HL-60 (cell line): ENCODE data around the gene GSTT4.
"Not testable (repeated sequence)": the region's sequence is repeated elsewhere in the genome, so short reads cannot be mapped to it uniquely, and the experiment has no call there.

Experiments
- DNase-seq, 2 experiments: peaks; one replicate each; pipeline ENCODE4 v3.0.0-alpha.2; 2010 to 2020; ENCODE audit warnings: low read depth in 1 of 2, low spot score in 1 of 2
- H3K27ac ChIP-seq: fragments of 250-450 bp; sonication (Bioruptor Pico); replicated peaks from 2 replicates; pipeline ENCODE4 v1.5.1; 2020; ENCODE audit warnings: mild to moderate bottlenecking, moderate library complexity
- H3K27me3 ChIP-seq: fragments of 250-450 bp; sonication (Bioruptor Pico); 2 replicates; pipeline ENCODE4 v1.5.1; 2021; ENCODE audit warnings: mild to moderate bottlenecking, moderate library complexity; ENCODE audit not compliant: insufficient read depth, poor library complexity, severe bottlenecking
- H3K4me3 ChIP-seq: replicated peaks from 2 replicates; pipeline ENCODE4 v1.5.1; 2011; ENCODE audit warnings: mild to moderate bottlenecking, control low read depth, low read length; ENCODE audit not compliant: insufficient read depth
- TF ChIP-seq, protein P1 (sequence below): IDR thresholded peaks from one replicate; pipeline ENCODE4 v1.5.1; 2011; ENCODE audit warnings: low read length, control low read depth, inconsistent platforms; ENCODE audit not compliant: insufficient read depth

Gene GSTT4

DNA sequence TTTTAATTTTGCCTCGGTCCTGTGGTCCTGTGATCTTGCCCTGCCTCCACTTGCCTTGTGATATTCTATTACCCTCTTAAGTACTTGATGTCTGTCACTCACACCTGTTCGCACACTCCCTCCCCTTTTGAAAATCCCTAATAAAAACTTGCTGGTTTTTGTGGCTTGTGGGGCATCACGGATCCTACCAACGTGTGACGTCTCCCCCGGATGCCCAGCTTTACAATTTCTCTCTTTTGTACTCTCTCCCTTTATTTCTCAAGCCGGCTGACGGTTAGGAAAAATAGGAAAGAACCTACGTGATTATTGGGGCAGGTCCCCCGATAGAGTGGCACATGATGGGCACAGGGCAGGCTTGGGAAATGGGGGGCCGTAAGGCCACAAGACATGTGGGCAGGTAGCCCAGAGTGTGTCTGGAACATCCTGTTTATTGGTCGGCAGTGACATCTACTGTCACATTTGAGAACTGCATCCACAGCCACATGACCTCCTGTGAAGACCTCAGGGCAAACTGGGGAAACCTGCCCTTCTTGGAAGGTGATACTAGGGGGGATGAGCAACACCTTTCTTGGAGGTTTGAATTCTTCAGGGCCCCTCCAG, 48.9 kb downstream of the GSTT4 start:
- peak; percentile 35 to 65 for DNase-seq
- H3K27me3 ChIP-seq, H3K4me3 ChIP-seq, H3K27ac ChIP-seq: not testable (repeated sequence)
- TF ChIP-seq, protein P1, sequence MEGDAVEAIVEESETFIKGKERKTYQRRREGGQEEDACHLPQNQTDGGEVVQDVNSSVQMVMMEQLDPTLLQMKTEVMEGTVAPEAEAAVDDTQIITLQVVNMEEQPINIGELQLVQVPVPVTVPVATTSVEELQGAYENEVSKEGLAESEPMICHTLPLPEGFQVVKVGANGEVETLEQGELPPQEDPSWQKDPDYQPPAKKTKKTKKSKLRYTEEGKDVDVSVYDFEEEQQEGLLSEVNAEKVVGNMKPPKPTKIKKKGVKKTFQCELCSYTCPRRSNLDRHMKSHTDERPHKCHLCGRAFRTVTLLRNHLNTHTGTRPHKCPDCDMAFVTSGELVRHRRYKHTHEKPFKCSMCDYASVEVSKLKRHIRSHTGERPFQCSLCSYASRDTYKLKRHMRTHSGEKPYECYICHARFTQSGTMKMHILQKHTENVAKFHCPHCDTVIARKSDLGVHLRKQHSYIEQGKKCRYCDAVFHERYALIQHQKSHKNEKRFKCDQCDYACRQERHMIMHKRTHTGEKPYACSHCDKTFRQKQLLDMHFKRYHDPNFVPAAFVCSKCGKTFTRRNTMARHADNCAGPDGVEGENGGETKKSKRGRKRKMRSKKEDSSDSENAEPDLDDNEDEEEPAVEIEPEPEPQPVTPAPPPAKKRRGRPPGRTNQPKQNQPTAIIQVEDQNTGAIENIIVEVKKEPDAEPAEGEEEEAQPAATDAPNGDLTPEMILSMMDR, result peak; percentile 79

DNA sequence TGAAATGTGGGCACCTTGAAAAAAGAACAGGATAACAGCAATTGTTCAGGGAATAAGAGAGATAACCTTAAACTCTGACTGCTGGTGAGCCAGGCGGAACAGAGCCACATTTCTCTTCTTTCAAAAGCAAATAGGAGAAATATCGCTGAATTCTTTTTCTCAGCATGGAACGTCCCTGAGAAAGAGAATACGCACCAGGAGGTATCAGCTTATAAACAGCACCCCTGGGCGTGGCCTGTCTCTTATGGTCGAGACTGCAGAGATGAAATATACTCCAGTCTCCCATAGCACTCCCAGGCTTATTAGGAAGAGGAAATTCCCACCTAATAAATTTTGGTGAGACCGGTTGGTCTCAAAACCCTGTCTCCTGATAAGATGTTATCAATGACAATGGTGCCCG, 49.4 kb downstream of the GSTT4 start:
- not testable (repeated sequence) for H3K27ac ChIP-seq, DNase-seq, H3K4me3 ChIP-seq, H3K27me3 ChIP-seq

DNA sequence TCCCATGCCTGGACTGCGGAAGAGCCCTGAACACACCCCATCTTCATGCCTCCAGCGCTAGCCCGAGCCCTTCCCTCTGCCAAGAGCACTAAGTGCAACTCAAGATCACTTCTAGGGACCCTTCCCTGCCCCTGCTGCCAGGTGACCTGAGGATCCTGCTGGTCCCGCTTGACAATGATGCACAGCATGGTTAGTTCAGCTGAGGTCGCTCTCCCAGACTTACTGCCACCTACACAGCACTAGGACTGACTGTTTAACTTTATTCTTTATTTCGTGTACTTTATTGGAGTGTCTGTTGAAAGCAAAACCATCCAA, 50.3 kb downstream of the GSTT4 start:
- not testable (repeated sequence) for H3K27me3 ChIP-seq, H3K4me3 ChIP-seq, DNase-seq, H3K27ac ChIP-seq

DNA sequence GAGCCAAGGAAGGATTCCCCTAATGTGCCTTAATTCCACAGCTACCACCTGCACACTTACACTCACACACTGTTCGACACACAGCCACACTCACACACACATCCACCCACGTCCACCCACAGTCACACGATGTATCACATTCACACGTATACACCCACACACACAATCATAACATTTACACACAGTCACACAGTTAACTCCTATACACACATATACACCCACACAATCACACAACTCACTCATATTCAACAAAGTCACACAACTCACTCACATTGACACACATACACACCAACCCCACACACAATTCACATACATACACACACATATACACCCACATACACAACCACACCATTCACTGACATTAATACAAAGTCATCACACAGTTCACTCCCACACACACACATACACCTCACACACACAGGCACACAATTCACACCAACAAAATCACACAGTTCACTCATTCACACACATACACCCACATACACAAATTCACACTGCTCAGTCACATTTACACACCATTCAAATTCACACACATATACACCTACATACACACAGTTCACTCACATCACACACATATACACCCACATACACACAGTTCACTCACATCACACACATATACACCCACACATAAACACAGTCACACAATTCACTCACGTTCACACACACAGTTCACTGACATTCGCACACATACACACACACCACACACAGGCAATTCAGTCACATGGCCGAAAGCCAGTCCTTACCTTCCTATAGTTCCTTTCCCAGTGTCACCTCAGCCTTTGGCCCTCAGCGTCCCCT, 50.9 kb downstream of the GSTT4 start:
- H3K4me3 ChIP-seq, H3K27ac ChIP-seq, DNase-seq, H3K27me3 ChIP-seq: not testable (repeated sequence)

DNA sequence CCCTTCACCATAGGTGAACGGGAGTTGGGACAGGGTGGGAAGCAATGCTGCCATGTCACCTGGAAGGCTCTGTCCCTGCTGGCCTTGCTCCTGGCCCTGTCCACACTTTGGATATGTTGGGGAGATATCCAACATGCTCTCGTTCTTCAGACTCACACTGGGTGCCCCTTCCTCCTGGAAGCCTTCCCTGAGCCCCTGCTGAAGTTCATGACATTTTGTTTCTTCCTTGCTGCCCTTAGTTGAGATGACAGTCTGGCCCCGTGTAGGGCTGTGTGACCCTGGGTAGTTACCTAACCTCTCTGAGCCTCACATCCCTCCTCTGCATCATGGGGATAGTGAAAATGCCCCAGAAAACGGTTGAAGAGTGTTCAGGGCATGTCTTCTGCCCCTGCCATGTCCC, 51.8 kb downstream of the GSTT4 start:
- not testable (repeated sequence) for H3K4me3 ChIP-seq, H3K27ac ChIP-seq, H3K27me3 ChIP-seq, DNase-seq

DNA sequence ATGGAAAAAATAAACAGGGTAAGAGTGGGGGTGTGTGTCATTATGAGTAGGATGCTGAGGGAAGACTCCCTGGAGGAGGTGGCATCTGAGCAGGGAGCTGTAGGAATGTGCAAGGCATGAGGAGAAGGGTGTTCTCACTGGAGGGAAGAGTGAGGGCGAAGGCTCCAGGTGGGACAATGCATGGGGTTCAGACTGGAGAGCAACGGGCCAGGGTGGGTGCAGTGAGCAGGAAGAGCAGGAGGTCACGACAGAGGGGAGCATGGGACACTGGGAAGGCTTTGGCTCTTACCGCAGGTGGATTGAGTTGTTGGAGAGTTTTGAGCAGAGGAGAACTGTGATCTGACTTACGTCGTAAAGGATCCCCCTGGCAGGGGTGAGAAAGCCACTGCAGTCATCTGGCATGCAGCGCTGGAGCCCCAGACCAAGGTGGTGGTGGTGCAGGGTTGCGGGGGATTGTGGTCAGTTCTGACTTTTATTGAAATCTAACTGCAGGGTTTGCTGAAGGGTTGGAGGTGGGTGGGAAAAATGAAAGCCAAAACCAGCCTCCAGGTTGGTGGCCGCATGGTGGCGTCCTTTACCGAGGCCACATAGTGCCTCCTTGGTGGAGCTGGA, 52.4 kb downstream of the GSTT4 start:
- not testable (repeated sequence) for H3K27me3 ChIP-seq, H3K4me3 ChIP-seq, DNase-seq, H3K27ac ChIP-seq

DNA sequence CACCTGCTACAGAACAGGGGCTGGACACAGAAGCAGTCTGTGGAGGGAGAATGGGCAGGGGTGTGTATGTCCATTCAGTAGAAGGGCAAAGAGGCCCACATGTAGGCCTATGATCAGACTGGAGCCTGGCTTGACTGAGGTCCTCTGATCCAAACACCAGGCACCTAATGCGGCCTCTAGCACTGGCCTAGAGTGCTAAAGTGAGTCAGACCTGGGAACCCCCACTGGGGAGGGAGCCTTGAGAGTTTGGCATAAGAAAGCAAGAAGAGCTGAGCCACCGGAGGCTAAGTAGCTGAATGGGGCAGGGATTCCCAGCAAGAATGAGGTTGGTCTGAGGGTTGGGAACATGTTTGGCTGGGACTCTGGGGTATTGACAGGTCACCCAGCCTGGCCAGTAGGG, 53.9 kb downstream of the GSTT4 start:
- not testable (repeated sequence) for DNase-seq

DNA sequence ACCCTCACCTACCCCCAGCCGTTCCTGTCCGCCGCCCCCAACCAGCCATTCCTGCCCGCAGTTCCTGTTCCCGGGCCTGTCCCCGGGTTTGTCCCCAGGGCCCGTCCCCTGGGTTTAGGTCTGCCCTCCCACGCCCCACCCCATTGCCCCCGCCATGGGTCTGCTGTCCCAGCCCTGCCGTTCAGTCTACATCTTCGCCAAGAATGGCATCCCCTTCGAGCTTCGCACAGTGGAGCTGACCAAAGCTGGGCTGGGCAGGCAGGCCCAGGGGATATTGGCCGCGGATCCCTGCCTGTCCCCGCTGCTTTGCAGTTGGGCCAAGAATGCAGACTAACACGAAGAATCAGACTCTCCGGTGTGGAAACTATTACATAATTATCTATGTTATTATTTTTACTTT, 55.5 kb downstream of the GSTT4 start:
- DNase-seq, H3K27ac ChIP-seq, H3K27me3 ChIP-seq, H3K4me3 ChIP-seq: not testable (repeated sequence)

More for the DNA sequence above, 53.9 kb downstream of the GSTT4 start:
- not testable (repeated sequence) for H3K27ac ChIP-seq, H3K4me3 ChIP-seq, H3K27me3 ChIP-seq
